Retina (tissue), 1 donor: ENCODE data around the gene DCT.

Experiments used
- DNase-seq: peaks from one replicate; pipeline ENCODE4 v3.0.0-alpha.2; 2016

Gene DCT

DNA sequence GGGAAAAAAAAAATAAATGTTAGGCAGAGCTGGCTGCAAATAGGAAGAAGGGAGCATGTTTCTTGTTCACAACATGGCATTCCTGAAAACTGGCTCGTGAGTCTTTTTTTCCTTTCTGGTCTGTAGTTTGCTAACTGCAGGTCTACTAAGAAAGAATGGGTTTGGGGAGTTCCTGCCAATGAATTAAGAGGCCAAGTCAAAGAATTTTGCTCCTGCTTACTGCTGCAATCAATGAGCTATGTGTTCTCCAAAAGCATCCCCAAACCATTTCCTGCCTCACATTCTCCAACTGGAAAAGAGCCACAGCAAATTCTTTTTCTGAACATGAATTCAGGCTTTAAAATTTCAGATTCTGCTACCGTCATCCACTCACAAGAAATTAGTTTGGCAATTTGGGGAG lies 88.6 kb downstream of the DCT start:
- DNase-seq = no peak

DNA sequence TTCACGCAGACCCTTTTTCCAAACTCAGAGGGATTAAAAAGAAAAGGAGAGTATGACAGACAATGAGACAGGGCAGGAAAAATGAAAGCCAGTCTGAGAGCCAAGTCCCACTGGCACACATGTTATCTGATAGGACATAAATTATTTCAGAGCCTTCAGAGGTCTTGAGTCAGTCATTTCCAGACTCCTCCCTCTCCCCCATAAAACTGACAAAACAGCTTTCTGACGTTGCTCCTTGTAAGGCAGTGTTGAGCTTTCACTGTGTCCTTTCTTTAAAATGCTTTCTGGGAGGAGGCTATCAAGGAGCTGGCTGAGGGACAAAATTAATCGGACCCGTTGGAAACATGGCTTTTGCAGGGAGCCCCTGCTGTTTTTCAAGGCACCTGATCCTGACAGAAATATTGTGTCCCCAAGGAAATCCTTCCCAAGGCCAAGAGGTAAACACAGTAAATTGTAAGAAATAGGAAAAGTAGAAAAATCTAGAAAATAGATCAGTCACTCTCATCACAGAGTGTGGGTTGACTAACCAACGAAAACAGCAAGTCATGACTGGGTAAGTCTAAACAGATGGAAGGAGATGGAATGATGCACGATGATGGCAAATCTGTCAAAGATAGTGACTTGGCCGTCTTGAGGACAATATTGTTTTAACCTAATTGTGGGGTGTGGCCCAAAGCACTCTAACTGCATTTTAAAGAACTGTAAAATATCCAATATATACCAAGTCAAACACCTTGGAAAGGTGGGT lies 89.7 kb downstream of the DCT start:
- DNase-seq = no peak

DNA sequence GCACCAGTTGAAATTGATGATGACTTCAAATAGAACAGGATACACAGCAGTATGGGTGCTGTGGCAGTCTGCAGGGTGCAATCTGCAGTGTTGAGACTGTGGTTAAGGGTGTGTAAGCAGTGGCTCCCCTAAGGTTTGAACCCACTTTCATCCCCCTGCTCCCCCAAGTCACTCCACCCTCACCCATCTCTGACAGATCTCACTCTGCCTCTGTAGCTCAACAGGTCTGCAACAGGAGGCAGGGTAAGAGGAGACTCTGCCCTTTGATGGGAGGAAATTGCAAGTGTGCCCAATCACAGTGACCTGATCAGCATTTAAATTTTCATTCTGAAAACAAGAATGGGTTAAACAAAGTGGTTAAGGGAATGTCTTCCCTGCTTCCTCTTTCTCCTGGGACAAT lies 92.4 kb downstream of the DCT start:
- DNase-seq = no peak
